Testis (tissue), 3 donors: ENCODE results near the gene SUSD1. TPM values are rescaled to one million over a fixed set of nuclear protein-coding genes. Genes with fewer than 3 reads are reported as not detected.

Experiments used
- DNase-seq: peaks from one replicate; pipeline ENCODE4 v3.0.0-alpha.2; 2019
- H3K27ac ChIP-seq, 2 donors: fragments of 200-600 bp; sonication (generic); one replicate each; pipeline ENCODE4 v1.5.1; 2019
- H3K27me3 ChIP-seq: fragments of 200-600 bp; sonication (generic); one replicate; pipeline ENCODE4 v1.5.1; 2019
- H3K36me3 ChIP-seq: fragments of 200-600 bp; sonication (generic); one replicate; pipeline ENCODE4 v1.5.1; 2017; ENCODE audit warnings: low read depth; ENCODE audit errors: missing control alignments
- H3K4me1 ChIP-seq: fragments of 200-600 bp; sonication (generic); one replicate; pipeline ENCODE4 v1.5.1; 2019
- H3K4me3 ChIP-seq, 2 donors: fragments of 200-600 bp; sonication (generic); one replicate each; pipeline ENCODE4 v1.5.1; 2017 to 2019
- H3K9me3 ChIP-seq: fragments of 200-600 bp; sonication (generic); one replicate; pipeline ENCODE4 v1.5.1; 2017
- CTCF ChIP-seq, 3 experiments: fragments of 450-650 bp in 2 of 3; fragments of 200-600 bp in 1 of 3; sonication (generic) in 1 of 3; IDR thresholded peaks; one replicate each; pipeline ENCODE4 v1.5.1; 2016 to 2019; ENCODE audit warnings: antibody characterized with exemption in 3 of 3, mild to moderate bottlenecking in 2 of 3, moderate library complexity in 1 of 3
- POLR2A ChIP-seq: fragments of 450-650 bp; IDR thresholded peaks from one replicate; pipeline ENCODE4 v1.6.1; 2017; ENCODE audit warnings: antibody characterized with exemption, mild to moderate bottlenecking, moderate library complexity
- WGBS, 2 donors: methylation state at CpG; one replicate each; pipeline ENCODE4 v1.1.5; 2018; 5-methylcytosine and 5-hydroxymethylcytosine counted together
- intact Hi-C: fragments of 100-400 bp; cut with DNase I; formaldehyde crosslinking; loops from one replicate; pipeline ENCODE4 v1.15.1; 2023; ENCODE audit warnings: low total_unique reads
- polyA plus RNA-seq: library from polyadenylated mRNA; stranded (reverse); fragments of 350-450 nt; fragmentation: Illumina TruSeq; extraction: RNeasy Lipid Tissue Mini Kit (QIAGEN cat#74804); gene quantifications from one replicate; pipeline ENCODE4 v1.2.3, GENCODE V29; 2014; ENCODE audit warnings: low read depth, low replicate concordance; ENCODE audit not compliant: insufficient read depth
- total RNA-seq, 2 donors: library from RNA; depleted of rRNA; stranded (reverse); fragments of >200 nt; gene quantifications; one replicate each; pipeline ENCODE4 v1.2.3, GENCODE V29; 2016

Gene SUSD1
- total and polyA plus RNA-seq, 3 donors from 2014 or later, result 12.7 to 39.1 (median 28.0) TPM

GRCh38 chr9:112020680-112021596 lies 154.2 kb downstream of the SUSD1 start:
- H3K36me3 ChIP-seq, result no peaks in the 10 kb centered on the region
- H3K4me1 ChIP-seq, result no peaks in the 10 kb centered on the region
- WGBS, 2 donors, result 93% methylated on average over 12 of the region's 12 CpGs
- DNase-seq, result no peak
- H3K4me3 ChIP-seq, result no peak overlapping the region
- no peak overlapping the region for H3K27ac ChIP-seq
- intact Hi-C loops, result no loop called here
- H3K9me3 ChIP-seq, result no peaks in the 10 kb centered on the region
- TF ChIP-seq CTCF (IDR thresholded peaks at IDR 0.05) (no peak), POLR2A (no peak)
- no peaks in the 10 kb centered on the region for H3K27me3 ChIP-seq

GRCh38 chr9:112017878-112018277 lies 157.2 kb downstream of the SUSD1 start:
- H3K27me3 ChIP-seq, result no peaks in the 10 kb centered on the region
- WGBS, 2 donors, result 87 to 96% methylated on average over 5 of the region's 5 CpGs
- H3K27ac ChIP-seq, result no peak overlapping the region
- TF ChIP-seq CTCF (IDR thresholded peaks at IDR 0.05), result no peak
- TF ChIP-seq POLR2A, result no peak
- H3K36me3 ChIP-seq, result no peaks in the 10 kb centered on the region
- H3K4me1 ChIP-seq, result peaks cover 2% of the 10 kb centered on the region
- H3K9me3 ChIP-seq, result no peaks in the 10 kb centered on the region
- no peak overlapping the region for H3K4me3 ChIP-seq
- DNase-seq, result no peak
- intact Hi-C loops, result no loop called here

- intact Hi-C loops, result no loop called here
These were observed 159.4 kb downstream of the SUSD1 start for GRCh38 chr9:112015736-112016135.

GRCh38 chr9:112015149-112015548 lies 159.9 kb downstream of the SUSD1 start:
- Histone ChIP-seq H3K9me3 (no peaks in the 10 kb centered on the region), H3K27me3 (no peaks in the 10 kb centered on the region), H3K4me1 (peaks cover 12% of the 10 kb centered on the region), H3K27ac (no peak overlapping the region), H3K36me3 (no peaks in the 10 kb centered on the region), H3K4me3 (no peak overlapping the region)
- DNase-seq, result no peak
- WGBS, 2 donors, result 94 to 97% methylated on average over 4 of the region's 4 CpGs
- no peak for TF ChIP-seq POLR2A
- no peak for TF ChIP-seq CTCF (IDR thresholded peaks at IDR 0.05)
- intact Hi-C loops, result no loop called here

More at GRCh38 chr9:112015736-112016135, 159.4 kb downstream of the SUSD1 start:
- Histone ChIP-seq H3K36me3 (no peaks in the 10 kb centered on the region), H3K4me1 (peaks cover 12% of the 10 kb centered on the region), H3K27me3 (no peaks in the 10 kb centered on the region), H3K9me3 (no peaks in the 10 kb centered on the region), H3K27ac (no peak overlapping the region), H3K4me3 (no peak overlapping the region)
- TF ChIP-seq POLR2A, result no peak
- no peak for TF ChIP-seq CTCF (IDR thresholded peaks at IDR 0.05)
- no peak for DNase-seq
- 62 to 92% methylated on average over 2 of the region's 2 CpGs for WGBS, 2 donors
